ENCODE data around the gene WDPCP.

WDPCP gene

GRCh38 chr2:63131196-63131595, 457.1 kb downstream of the WDPCP start:
- no peak overlapping the region for H3K4me3 ChIP-seq (replicated peaks in 1 of 2; ENCODE audit: low read depth in 2 of 2, low read length in 2 of 2)
- TF ChIP-seq CTCF (IDR thresholded peaks at IDR 0.05; ENCODE audit: low read depth, low read length) = no peak
- no peak for DNase-seq (ENCODE audit: low read depth in 2 of 2)

GRCh38 chr2:63127594-63127993, 460.7 kb downstream of the WDPCP start:
- DNase-seq (ENCODE audit: low read depth in 2 of 2) = no peak
- no peak overlapping the region for H3K4me3 ChIP-seq (replicated peaks in 1 of 2; ENCODE audit: low read depth in 2 of 2, low read length in 2 of 2)
- no peak for TF ChIP-seq CTCF (IDR thresholded peaks at IDR 0.05; ENCODE audit: low read depth, low read length)

GRCh38 chr2:63124850-63125249, 463.4 kb downstream of the WDPCP start:
- no peak for DNase-seq (ENCODE audit: low read depth in 2 of 2)
- H3K4me3 ChIP-seq (replicated peaks in 1 of 2; ENCODE audit: low read depth in 2 of 2, low read length in 2 of 2) = no peak overlapping the region
- no peak for TF ChIP-seq CTCF (IDR thresholded peaks at IDR 0.05; ENCODE audit: low read depth, low read length)

- TF ChIP-seq CTCF (IDR thresholded peaks at IDR 0.05; ENCODE audit: low read depth, low read length) = no peak
- no peak overlapping the region for H3K4me3 ChIP-seq (replicated peaks in 1 of 2; ENCODE audit: low read depth in 2 of 2, low read length in 2 of 2)
- DNase-seq (ENCODE audit: low read depth in 2 of 2) = no peak
Measured at GRCh38 chr2:63124218-63124617, 464.1 kb downstream of the WDPCP start.

GRCh38 chr2:63122921-63123320, 465.4 kb downstream of the WDPCP start:
- no peak for DNase-seq (ENCODE audit: low read depth in 2 of 2)
- no peak overlapping the region for H3K4me3 ChIP-seq (replicated peaks in 1 of 2; ENCODE audit: low read depth in 2 of 2, low read length in 2 of 2)
- no peak for TF ChIP-seq CTCF (IDR thresholded peaks at IDR 0.05; ENCODE audit: low read depth, low read length)

GRCh38 chr2:63121055-63121834, 467.0 kb downstream of the WDPCP start:
- H3K4me3 ChIP-seq (replicated peaks in 1 of 2; ENCODE audit: low read depth in 2 of 2, low read length in 2 of 2) = no peak overlapping the region
- no peak for TF ChIP-seq CTCF (IDR thresholded peaks at IDR 0.05; ENCODE audit: low read depth, low read length)
- no peak for DNase-seq (ENCODE audit: low read depth in 2 of 2)

- no peak for DNase-seq (ENCODE audit: low read depth in 2 of 2)
- TF ChIP-seq CTCF (IDR thresholded peaks at IDR 0.05; ENCODE audit: low read depth, low read length) = no peak
- H3K4me3 ChIP-seq (replicated peaks in 1 of 2; ENCODE audit: low read depth in 2 of 2, low read length in 2 of 2) = no peak overlapping the region
Measured at GRCh38 chr2:63118821-63119220, 469.5 kb downstream of the WDPCP start.

All from cardiac fibroblast (primary cell).